GM21526 (cell line): ENCODE measurements around the gene RPS6KB2.

Experiments used
- ATAC-seq: cut with Tn5 transposase; IDR thresholded peaks from one replicate; pipeline ENCODE4 v1.9.1; 2021; ENCODE audit warnings: moderate library complexity; ENCODE audit not compliant: unreplicated experiment, low FRiP score

The RPS6KB2 gene

DNA sequence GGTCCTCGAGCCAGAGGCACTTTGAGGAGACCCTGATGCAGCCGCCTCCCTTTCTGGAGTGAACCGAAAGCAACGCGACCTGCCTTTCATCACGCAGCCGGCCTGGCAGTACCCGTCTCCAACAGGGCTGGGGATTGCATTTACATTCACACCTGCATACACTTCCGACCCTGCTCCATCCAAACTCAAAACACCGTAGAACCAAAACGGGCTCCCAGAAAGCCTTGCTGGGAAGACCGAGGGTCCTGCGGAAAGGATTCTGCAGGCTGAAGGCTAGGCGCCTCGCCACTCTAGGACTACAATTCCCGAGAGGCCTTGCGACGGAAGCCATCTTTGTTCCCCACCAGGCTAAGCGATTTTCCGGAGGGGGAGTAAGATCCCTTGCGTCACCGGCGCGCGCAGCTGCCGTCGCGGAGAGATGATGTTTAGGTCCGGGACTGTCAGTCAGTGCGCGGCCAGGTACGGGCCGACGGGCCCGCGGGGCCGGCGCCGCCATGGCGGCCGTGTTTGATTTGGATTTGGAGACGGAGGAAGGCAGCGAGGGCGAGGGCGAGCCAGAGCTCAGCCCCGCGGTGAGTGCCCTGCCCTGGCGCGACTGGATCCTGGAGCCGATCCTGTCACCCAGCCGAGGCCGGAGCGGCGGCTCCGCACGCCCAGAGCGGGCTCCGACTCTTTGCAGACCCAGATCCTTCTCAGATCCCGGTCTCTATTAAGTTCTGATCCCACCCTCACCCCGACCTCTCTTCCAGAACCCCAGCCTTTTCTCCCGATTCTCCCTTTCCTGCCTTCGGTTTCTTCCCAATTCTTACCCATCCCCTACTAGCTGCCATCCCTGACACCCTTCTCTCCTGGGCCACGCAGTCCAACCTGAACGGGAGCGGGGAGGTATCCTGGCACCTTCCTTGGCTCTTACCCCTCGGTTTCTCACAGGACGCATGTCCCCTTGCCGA lies at the start of gene RPS6KB2:
RPS6KB2 (plus strand) TSS at position 443 of the 950 bp plus-strand sequence; CDS start at position 495, 52 bp downstream.
- ATAC-seq = peak; percentile 70

DNA sequence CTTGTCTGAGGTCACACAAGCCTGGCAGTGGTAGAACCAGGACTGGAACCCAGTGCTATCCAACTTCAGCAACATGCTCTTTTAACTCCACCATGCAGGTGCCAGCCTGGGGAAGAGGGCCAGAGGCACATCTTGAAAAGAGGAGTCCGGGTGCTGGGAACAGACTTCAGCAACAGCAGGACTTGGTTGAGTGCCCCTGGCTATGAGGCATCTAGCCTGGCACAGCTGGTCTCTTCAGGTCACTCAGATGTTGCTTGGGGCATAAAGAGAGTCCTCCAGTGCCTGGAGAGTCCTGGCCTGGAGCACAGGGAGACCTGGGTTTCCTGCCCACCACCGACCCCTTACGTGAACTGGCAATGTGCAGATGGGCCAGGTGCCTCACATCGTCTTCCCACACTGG lies 49.8 kb upstream of the RPS6KB2 start:
- no peak for ATAC-seq

DNA sequence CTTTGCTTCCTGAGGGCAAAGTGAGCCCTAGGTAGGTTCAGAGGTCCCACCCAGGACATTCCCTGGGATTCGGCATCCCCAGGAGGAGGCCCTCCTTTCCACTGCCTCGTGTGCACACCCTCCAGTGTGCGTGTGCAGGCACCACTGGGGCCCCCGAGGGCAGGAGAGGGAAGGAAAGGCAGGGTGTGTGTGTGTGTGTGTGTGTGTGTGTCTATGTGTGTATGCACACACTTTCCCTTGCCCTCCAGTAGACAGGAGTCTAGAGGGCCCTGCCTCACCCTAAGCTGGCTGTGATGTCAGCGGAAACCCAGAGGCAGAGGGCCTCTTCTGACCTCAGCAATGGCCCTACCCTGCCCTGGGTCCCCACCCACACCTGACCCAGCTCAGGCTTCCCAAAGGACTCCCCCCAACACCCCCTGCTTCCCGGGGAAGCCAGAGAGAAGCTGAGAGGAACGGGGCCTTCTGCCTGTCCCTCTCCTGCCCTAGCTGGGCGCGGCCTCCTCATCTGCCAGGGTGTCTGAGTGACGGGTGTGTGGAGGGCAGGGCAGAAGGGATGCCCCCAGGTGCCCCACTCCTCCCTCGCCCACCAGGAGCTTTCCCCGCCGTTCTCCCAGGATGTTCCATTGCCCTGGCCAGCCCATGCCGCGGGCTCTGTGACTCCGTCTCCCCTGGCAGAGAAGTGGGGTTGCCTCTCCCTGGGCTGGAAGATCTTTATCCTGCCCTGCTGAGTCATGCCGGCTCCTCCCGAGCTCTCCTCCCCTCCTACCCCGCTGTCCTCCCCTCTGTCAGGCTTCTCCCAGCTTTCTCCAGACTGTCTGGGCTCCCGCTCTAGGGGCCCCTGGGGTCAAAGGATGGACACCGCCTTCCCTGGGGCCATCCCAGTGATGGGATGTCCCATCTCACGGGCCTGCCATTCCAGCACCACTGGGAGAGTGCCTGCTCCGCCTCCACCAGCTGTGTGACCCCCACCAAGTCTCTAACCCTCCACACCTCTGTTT lies 48.9 kb upstream of the RPS6KB2 start:
- ATAC-seq = no peak

DNA sequence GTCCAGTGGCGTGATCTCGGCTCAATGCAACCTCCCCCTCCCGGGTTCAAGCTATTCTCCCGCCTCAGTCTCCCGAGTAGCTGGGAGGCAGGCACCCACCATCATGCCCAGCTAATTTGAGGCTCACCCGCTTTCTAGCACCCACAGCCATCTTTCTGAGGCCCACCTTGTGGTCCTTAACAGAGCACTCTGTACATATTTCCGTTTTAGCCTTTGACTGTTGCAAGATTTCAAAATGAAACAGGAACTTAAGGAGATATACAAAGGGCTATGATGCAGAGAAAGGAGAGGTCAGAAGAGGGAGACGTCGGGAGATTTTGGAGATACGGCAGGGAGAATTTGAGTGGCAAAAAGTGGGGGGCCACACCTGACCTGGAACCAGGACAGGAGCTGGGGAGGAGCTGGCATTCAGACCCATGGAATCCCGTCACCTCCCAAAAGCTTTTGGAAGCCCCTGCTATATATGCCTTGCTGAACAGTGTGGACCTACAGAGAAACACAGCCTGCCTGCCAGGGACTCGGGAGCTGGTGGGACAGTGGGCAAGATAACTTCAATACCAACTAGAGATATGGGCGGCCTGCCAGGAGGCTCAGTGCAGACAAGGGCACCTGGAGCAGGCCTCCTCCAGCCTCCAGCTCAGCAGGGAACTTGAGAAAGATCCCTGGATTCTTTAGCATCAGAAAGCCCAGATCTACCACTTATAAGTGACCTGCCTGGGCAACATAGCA lies 46.9 kb upstream of the RPS6KB2 start:
- ATAC-seq = no peak

DNA sequence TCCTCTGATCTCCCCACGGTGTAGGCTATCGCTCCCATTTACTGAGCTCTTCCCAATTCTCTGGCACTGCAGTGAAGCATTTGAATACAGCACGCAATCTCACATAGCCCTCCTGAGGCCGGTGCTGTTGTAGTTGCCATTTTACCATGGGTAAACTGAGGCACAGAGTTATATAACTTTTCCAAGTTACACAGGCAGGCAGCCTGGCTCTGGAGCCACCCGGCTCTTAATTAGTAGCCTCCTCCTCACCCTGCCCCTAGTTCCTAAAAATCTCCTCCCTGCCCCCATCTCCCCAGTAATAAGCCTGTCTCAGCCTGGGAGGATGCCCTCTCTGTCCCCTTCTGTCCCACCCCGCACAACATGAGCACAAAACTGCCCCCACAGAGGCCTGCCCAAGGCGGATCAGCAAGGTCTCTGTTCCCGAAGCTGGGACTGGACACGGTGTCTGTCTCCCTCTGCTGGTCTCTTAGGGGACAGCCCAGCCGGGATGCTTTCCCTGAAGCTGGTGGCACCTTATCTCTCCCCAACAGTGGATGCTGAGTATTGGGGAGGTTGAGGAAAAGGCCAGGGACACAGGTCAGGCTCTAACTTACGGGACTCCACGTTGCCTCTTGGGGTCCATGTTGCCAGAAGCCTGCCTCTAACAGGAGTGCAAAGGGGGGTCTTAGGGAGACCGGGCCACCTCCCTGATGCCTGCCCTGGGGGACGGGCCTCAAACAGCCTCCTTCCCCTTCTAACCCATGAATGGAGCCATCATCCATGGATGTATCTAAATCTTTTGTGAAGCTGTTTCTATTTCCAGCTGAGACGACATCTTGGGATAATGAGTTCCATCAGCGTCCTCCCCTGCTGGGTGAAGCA lies 45.8 kb upstream of the RPS6KB2 start:
- peak; percentile 62 for ATAC-seq

DNA sequence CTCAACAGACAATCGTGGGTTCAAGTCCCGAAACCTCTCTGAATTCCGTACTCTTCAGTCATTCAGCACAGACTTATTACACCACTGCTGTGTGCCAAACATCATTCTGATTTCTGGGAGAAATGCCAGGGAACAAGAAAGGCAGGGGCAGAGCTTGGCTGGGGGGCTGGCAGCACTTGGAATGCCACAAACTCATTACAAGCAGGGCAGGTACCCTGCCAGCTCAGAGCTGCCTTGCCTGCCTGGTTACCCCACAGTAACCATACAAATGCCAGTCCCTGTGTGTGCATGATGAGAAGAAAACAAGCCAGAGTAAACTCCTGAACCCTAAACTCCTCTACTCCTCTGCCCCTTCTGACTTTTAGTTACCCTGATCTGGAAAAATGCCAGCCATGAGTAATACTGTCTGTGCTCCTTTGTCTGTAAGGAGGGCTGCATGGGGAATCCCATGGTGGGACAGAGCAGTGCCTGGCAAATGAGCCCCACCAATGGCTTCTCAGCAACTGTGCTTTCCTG lies 43.4 kb upstream of the RPS6KB2 start:
- no peak for ATAC-seq

DNA sequence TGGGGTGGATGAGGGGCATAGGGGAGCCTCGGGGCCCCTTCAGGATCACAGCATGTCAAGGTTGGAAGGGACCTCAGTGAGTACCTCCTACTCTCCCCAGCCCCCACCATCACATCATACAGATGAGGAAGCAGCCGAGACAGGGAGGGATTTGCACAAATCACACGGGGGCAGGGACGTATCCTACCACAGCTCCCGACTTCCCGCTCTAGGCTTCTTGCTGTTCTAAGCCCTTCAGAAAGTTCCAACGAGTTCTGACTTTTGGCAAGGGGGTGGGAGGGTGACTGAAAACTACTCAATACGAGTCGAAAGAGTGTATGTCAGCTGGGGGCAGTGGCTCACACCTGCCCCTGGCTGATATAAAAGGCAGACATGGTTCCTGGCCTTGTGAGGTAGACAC lies 41.2 kb upstream of the RPS6KB2 start:
- ATAC-seq = no peak

DNA sequence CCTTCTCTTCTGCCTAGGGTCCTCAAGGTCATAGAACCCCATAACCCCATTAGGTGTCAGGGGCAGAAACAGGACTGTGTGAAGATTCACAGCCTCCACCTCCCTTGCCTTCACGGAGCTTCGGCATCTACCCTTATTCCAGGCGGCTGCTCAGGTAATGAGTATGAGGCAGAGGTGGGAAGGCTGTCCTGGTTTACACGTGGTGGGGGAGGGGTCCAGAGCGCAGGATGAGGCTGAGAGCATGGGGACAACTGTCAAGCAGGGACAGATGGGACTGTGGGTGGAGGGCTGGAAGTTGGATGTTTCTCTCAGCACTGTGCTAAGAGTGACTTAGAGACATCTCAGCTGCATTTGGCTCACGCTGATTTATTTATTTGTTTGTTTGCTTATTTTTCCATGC lies 40.8 kb upstream of the RPS6KB2 start:
- no peak for ATAC-seq

DNA sequence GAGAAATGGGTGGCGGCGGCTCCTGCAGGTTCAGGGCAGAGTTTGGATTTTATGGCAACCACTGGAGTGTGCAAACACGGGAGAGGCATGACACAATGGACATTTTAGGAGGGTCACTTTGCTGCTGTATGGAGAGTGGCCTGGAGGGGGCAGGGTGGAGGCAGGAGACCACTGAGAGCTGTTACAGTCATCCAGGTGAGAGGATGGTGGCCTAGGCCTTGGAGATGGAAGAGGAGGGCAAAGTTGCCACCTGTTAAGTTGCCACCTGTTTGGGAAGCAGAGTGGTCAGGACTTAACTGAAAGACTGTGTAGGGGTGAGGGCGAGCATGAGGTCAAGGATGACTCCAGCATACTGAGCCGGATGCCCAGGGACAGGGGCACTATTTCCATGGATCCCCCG lies 38.8 kb upstream of the RPS6KB2 start:
- ATAC-seq = no peak

DNA sequence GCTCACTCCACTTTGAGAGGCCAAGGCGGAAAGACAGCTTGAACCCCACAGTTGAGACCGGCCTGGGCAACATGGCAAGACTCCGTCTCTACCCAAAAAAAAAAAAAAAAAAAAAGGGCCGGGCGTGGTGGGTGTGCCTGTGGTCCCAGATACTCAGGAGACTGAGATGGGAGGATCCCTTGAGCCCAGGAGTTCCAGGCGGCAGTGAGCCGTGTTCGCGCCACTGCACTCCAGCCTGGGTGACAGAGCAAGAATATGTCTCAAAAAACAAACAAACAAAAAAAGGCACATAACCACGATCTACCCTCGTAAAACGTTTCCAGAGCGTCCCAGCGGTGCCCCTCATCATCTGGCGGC lies 37.4 kb upstream of the RPS6KB2 start:
- ATAC-seq = no peak

DNA sequence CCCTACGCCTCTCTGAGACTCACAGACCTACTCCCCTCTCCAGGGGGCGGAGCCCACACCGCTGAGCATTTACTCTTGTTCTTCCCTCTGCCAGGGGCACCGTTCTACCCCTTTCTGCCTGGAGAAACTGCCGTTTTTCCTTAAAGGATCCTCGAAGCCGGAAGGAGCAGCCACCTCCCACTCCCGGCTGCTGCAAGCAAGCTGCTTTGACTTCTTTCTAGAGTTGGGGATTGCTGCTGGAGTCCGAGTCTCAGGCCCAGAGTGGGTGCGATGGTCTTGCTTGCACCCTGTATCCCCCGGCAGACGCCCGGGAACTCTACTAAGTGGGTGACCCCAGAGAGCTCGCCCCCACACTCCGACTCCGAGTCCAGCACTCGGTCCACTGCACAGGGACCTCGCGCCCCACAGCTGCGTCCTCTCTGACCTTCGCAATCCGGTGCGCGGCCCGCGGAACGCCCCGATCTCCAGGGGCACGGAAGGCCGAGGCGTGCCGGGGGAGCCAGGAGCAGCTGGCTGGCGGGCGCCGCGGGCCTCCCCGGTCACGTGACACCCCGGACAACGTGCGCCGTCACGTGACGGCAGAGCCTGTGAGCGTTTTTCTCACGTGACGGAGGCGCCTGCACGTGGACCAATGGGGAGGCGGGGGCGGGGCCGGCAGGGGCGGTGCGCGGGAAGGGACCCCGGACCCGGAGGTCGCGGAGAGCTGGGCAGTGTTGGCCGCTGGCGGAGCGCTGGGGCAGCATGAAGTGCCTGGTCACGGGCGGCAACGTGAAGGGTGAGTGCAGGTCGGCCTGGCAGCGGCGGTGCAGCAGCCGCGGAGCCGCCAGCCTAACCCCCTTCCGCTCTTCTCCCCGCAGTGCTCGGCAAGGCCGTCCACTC lies 36.8 kb upstream of the RPS6KB2 start, which contains the start of gene RAD9A:
RAD9A (plus strand) TSS at position 683 of the 879 bp plus-strand sequence; CDS start at position 742, 59 bp downstream.
- peak; percentile 38 for ATAC-seq

DNA sequence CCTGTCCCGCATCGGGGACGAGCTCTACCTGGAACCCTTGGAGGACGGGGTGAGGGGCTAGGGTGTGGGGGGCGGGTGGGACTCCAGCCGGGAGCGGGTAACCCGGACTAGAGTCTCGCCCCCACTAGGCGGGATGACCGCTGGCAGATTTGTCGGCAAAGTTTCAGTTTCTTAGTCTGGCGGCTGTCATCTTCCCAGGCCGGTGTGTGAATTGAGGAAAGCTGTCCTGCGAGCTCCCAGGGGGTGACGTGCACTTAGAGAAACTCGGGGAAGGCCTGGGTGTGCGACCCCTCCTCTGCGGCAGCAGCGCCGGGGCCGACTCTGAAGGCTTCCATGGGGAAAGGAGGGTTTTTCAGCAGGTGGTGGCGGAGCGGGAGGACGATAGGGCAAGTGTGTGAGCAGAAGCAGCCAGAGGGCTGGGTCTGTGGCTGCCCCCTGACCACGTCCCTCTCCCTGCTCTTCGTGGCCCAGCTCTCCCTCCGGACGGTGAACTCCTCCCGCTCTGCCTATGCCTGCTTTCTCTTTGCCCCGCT lies 36.0 kb upstream of the RPS6KB2 start:
- ATAC-seq = peak; percentile 16

DNA sequence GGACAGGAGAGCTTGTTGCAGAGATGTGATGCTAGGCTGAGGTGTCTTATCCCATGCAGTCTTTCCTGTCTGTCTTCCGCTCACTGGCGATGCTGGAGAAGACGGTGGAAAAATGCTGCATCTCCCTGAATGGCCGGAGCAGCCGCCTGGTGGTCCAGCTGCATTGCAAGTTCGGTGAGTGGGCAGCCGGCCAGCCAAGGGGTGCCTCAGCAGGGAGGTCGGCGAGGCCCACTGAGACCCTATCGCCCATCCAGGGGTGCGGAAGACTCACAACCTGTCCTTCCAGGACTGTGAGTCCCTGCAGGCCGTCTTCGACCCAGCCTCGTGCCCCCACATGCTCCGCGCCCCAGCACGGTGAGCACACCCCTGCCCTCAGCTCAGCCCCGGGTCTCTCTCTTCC lies 34.9 kb upstream of the RPS6KB2 start:
- ATAC-seq = no peak

DNA sequence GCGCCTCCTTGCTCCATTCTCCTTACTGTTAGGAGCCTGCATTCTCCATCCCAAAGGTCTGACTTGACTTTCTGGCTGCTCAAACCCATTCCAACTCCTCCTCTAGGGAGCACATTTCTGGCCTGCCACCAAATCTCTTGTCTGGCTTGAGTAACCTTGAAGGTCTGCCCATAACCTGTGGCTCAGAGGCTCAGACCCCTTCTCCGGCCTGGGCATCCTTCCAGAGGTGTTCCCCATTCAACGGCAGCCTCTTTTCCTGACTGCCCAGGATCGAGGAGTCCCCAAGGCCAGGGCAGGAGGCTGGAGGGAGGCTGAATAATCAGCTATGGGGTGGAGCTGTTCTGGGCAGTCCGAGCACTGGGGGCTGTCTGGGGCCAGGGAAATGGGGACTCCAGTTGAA lies 34.3 kb upstream of the RPS6KB2 start:
- ATAC-seq = no peak

DNA sequence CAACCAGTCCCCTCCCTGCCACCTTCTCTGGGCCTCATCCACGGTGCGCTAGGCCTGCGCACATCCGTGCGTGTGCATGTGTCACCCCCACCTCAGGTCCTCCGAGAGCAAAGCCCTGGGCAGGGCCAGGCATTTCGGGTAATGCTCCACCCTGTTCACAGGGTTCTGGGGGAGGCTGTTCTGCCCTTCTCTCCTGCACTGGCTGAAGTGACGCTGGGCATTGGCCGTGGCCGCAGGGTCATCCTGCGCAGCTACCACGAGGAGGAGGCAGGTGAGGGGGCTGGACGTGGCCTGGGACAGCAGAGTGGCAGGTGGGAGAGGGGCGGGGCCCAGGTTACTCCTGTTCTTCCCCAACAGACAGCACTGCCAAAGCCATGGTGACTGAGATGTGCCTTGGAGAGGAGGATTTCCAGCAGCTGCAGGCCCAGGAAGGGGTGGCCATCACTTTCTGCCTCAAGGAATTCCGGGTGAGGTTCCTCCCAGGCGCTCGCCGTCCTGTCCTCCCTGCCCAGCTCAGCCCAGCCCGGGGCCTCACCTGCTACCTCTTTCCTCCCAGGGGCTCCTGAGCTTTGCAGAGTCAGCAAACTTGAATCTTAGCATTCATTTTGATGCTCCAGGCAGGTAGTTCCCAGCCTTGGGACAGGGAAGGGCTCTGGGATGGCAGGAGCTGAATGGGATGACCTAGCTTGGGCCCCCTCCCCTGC lies 32.6 kb upstream of the RPS6KB2 start:
- no peak for ATAC-seq

DNA sequence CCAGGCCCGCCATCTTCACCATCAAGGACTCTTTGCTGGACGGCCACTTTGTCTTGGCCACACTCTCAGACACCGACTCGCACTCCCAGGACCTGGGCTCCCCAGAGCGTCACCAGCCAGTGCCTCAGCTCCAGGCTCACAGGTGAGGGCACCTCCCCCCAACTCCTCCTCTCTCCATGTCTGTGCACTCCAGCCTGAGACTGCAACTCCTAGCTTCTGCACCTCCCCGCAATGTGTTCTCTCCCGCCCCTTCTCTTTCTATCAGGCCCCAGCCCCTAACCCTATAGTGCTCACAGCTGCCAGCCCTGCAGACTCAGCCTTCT lies 32.1 kb upstream of the RPS6KB2 start:
- ATAC-seq = no peak

DNA sequence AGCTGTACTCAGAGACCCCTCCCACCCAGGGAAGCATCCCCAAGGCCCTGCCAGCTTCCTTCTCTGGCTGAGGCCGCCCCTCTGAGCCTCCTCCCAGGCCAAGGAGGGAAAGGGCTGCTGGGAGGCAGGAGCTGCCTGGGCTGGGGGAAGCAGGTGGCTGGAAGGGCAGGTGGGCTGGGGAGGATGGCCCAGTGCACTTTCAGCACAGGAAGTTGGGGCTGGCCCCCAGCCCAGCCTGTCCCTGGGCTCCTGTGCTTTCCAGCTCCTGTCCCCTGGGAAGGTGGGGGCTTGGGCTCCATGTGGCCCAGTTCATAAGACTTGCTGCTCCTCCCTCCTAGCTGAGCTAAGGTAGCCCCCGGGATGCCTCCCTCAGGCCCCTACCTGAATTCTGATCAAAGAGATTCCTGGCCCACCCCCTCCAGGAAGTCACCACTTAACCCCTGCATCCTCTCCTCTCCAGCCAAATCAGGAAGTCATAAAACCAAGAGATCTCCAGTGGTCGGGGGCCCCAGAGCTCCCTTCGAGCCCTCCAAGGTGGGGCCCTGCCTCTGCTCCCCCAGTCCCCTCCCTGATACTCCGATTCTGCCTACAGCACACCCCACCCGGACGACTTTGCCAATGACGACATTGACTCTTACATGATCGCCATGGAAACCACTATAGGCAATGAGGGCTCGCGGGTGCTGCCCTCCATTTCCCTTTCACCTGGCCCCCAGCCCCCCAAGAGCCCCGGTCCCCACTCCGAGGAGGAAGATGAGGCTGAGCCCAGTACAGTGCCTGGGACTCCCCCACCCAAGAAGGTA lies 31.5 kb upstream of the RPS6KB2 start:
- no peak for ATAC-seq
